ENCODE data around the gene PAPOLA. TPM values are rescaled to one million over a fixed set of nuclear protein-coding genes. Genes with fewer than 3 reads are reported as not detected.

Gene PAPOLA
- total RNA-seq, 1 experiment from 2014 or later = 125 TPM

DNA sequence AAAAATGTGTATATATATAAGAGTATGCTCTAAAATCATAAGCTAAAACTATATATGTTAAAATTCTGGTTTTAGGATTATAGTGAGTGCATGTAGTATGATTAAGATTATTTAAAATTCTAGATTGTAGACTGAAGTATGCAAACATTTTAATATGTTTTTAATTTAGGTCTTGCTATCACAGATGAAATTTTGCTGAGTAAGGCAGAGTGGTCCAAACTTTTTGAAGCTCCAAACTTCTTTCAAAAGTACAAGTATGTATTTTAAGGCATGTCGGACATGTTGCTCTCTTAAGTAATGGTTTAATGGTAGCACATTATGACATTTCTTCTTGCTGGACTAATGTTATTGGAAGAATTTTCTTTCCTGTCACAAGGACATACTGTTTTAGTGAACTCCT lies 34.6 kb downstream of the PAPOLA start:
- no peaks in the 10 kb centered on the region for H3K4me1 ChIP-seq (ENCODE audit: control insufficient read depth, insufficient read depth, low read length)
- ATAC-seq = no peak
- POLR2A ChIA-PET = interaction anchor here (0.5 kb wide), 1 partner anchor 249 kb away, joined by 9 read pairs; no protein-coding TSS in a partner anchor

DNA sequence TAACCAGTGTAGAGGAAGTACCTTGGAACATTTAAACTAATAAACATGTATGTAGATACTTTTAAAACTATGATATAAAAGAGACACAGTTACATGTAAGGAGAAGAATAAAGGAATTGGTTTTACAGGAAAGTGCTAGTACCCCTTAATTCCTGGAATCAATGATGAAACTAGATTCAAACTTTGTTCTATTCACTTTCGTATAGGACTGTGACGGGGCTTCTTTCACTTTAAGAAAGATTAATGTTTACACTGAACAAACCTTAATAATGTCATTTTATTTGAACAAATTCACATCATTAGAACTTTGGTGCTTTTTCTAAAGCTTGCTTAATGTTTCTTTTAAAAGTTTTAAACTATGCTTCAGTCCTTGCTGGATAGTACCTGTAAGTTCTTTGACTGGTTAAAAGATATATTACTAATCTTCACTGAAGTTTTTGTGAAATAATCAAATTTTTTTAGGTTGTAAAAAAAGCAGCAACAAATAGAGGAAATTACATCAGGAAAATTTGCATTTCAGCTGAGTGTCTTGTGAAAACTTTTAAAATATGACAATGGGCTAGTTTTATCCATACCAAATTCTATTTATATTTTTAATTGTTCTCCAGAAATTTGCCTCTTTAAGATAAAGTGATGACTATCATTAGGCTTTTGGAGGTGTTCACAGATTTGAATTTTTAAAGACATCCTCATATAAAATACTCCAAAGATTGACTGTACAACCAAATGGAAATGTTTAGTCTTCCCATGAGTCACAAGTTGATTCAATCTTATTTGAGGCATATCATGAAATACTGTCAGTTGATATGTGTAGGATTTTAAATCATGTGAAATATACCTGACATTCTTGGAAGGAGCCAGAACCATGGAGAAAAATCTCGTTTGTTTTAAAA lies 36.2 kb downstream of the PAPOLA start:
- in situ Hi-C loops (cut with HindIII; ENCODE audit: low pct_unique_long_range_greater_than_20kb, low sequenced_read_pairs) = no loop called here
- Histone ChIP-seq H3K27ac (ENCODE audit: low read length) (no peak overlapping the region), H3K4me1 (ENCODE audit: control insufficient read depth, insufficient read depth, low read length) (no peaks in the 10 kb centered on the region), H3K36me3 (ENCODE audit: control insufficient read depth, insufficient read depth, low read length) (peaks cover 20% of the 10 kb centered on the region), H3K9me3 (ENCODE audit: control insufficient read depth, insufficient read depth, low read depth, low read length) (no peaks in the 10 kb centered on the region), H3K27me3 (ENCODE audit: control insufficient read depth, insufficient read depth, low read length) (no peaks in the 10 kb centered on the region), H3K4me3 (ENCODE audit: low read depth in 2 of 2, low read length in 2 of 2) (no peak overlapping the region)
- CTCF ChIA-PET = no interaction called here
- POLR2A ChIA-PET = no interaction called here
- TF ChIP-seq SIN3A (IDR thresholded peaks at IDR 0.05; ENCODE audit: borderline replicate concordance, insufficient read depth, low read depth, low read length) = no peak
- TF ChIP-seq, protein P1, sequence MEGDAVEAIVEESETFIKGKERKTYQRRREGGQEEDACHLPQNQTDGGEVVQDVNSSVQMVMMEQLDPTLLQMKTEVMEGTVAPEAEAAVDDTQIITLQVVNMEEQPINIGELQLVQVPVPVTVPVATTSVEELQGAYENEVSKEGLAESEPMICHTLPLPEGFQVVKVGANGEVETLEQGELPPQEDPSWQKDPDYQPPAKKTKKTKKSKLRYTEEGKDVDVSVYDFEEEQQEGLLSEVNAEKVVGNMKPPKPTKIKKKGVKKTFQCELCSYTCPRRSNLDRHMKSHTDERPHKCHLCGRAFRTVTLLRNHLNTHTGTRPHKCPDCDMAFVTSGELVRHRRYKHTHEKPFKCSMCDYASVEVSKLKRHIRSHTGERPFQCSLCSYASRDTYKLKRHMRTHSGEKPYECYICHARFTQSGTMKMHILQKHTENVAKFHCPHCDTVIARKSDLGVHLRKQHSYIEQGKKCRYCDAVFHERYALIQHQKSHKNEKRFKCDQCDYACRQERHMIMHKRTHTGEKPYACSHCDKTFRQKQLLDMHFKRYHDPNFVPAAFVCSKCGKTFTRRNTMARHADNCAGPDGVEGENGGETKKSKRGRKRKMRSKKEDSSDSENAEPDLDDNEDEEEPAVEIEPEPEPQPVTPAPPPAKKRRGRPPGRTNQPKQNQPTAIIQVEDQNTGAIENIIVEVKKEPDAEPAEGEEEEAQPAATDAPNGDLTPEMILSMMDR (IDR thresholded peaks at IDR 0.05) = no peak
- TF ChIP-seq, protein P2, sequence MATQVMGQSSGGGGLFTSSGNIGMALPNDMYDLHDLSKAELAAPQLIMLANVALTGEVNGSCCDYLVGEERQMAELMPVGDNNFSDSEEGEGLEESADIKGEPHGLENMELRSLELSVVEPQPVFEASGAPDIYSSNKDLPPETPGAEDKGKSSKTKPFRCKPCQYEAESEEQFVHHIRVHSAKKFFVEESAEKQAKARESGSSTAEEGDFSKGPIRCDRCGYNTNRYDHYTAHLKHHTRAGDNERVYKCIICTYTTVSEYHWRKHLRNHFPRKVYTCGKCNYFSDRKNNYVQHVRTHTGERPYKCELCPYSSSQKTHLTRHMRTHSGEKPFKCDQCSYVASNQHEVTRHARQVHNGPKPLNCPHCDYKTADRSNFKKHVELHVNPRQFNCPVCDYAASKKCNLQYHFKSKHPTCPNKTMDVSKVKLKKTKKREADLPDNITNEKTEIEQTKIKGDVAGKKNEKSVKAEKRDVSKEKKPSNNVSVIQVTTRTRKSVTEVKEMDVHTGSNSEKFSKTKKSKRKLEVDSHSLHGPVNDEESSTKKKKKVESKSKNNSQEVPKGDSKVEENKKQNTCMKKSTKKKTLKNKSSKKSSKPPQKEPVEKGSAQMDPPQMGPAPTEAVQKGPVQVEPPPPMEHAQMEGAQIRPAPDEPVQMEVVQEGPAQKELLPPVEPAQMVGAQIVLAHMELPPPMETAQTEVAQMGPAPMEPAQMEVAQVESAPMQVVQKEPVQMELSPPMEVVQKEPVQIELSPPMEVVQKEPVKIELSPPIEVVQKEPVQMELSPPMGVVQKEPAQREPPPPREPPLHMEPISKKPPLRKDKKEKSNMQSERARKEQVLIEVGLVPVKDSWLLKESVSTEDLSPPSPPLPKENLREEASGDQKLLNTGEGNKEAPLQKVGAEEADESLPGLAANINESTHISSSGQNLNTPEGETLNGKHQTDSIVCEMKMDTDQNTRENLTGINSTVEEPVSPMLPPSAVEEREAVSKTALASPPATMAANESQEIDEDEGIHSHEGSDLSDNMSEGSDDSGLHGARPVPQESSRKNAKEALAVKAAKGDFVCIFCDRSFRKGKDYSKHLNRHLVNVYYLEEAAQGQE (IDR thresholded peaks at IDR 0.05; ENCODE audit: insufficient read depth in 1 of 2, low read depth in 2 of 2, low read length in 1 of 2) = no peak
- no peak for TF ChIP-seq TCF7L2 (IDR thresholded peaks at IDR 0.05; ENCODE audit: low read depth, low read length)
- no peak for TF ChIP-seq POLR2AphosphoS5 (IDR thresholded peaks at IDR 0.05; ENCODE audit: low read depth, low read length)
- peak; percentile 4 for DNase-seq (ENCODE audit: low read depth, low spot score)
- intact Hi-C loops (cut with micrococcal nuclease; ENCODE audit: unreplicated experiment) = no loop called here
- no TSS peak for BruUV-seq (replicated peaks)
- ATAC-seq = no peak

More for the DNA sequence above, 34.6 kb downstream of the PAPOLA start:
- intact Hi-C loops (cut with micrococcal nuclease; ENCODE audit: unreplicated experiment) (no loop called here), in situ Hi-C loops (cut with HindIII; ENCODE audit: low pct_unique_long_range_greater_than_20kb, low sequenced_read_pairs) (no loop called here)
- no TSS peak for BruUV-seq (replicated peaks)
- no peak for DNase-seq (ENCODE audit: low read depth, low spot score)
- Histone ChIP-seq H3K36me3 (ENCODE audit: control insufficient read depth, insufficient read depth, low read length) (peaks cover 26% of the 10 kb centered on the region), H3K4me3 (ENCODE audit: low read depth in 2 of 2, low read length in 2 of 2) (no peak overlapping the region), H3K27me3 (ENCODE audit: control insufficient read depth, insufficient read depth, low read length) (no peaks in the 10 kb centered on the region), H3K27ac (ENCODE audit: low read length) (no peak overlapping the region), H3K9me3 (ENCODE audit: control insufficient read depth, insufficient read depth, low read depth, low read length) (no peaks in the 10 kb centered on the region)
- TF ChIP-seq TCF7L2 (IDR thresholded peaks at IDR 0.05; ENCODE audit: low read depth, low read length) (no peak), SIN3A (IDR thresholded peaks at IDR 0.05; ENCODE audit: borderline replicate concordance, insufficient read depth, low read depth, low read length) (no peak), POLR2AphosphoS5 (IDR thresholded peaks at IDR 0.05; ENCODE audit: low read depth, low read length) (no peak)
- TF ChIP-seq, protein P1 (IDR thresholded peaks at IDR 0.05) = no peak
- TF ChIP-seq, protein P2 (IDR thresholded peaks at IDR 0.05; ENCODE audit: insufficient read depth in 1 of 2, low read depth in 2 of 2, low read length in 1 of 2) = no peak
- CTCF ChIA-PET = no interaction called here

Data from Panc1 (cell line).